HEK293 (cell line): ENCODE results near the gene MLPH.
A peak's percentile ranks its signal among the peaks of the same experiment; 100 is the strongest.

Source experiments
- CTCF ChIA-PET: fragments of 350-600 bp; formaldehyde crosslinking; extraction: SDS; loops from one replicate; lab custom pipeline; 2021; ENCODE audit warnings: antibody characterized with exemption; lab: Yijun Ruan, JAX
- POLR2A ChIA-PET: fragments of 300-600 bp; formaldehyde crosslinking; extraction: SDS; loops from one replicate; lab custom pipeline; 2020; ENCODE audit warnings: antibody characterized with exemption, inconsistent platforms; lab: Yijun Ruan, JAX
- H3K27ac ChIP-seq: fragments of 200-500 bp; sonication (Bioruptor generic); 2 replicates; pipeline ENCODE4 v1.5.1; 2014; ENCODE audit warnings: low read depth, low read length, control low read depth, inconsistent platforms; ENCODE audit errors: extremely low read depth
- H3K36me3 ChIP-seq, 2 experiments: fragments of 200-500 bp in 1 of 2; sonication (Bioruptor generic) in 1 of 2; 1 replicate in 1 of 2; 2 replicates in 1 of 2; pipeline ENCODE4 v1.5.1; 2014 to 2017; ENCODE audit warnings: inconsistent platforms in 2 of 2, low read length in 2 of 2; ENCODE audit not compliant: control insufficient read depth in 2 of 2, insufficient read depth in 1 of 2
- H3K4me1 ChIP-seq: fragments of 200-500 bp; sonication (Bioruptor generic); 2 replicates; pipeline ENCODE4 v1.5.1; 2014; ENCODE audit warnings: mild to moderate bottlenecking, low read length, inconsistent platforms; ENCODE audit not compliant: control insufficient read depth, insufficient read depth
- H3K4me3 ChIP-seq: 2 replicates; pipeline ENCODE4 v1.5.1; 2011; ENCODE audit warnings: low read depth, mild to moderate bottlenecking, control low read depth, low read length, moderate library complexity
- H3K9me3 ChIP-seq: fragments of 200-500 bp; sonication (Bioruptor generic); 2 replicates; pipeline ENCODE4 v1.5.1; 2014; ENCODE audit warnings: low read depth, low read length, inconsistent platforms; ENCODE audit not compliant: control insufficient read depth, insufficient read depth
- EGR2 ChIP-seq: fragments of 450-650 bp; formaldehyde crosslinking; IDR thresholded peaks from 2 replicates; pipeline ENCODE4 v1.5.1; 2016; ENCODE audit warnings: low read depth, missing biosample characterization, missing genetic modification characterization
- GLIS1 ChIP-seq: fragments of 450-650 bp; formaldehyde crosslinking; IDR thresholded peaks from 2 replicates; pipeline ENCODE4 v1.5.1; 2016; ENCODE audit warnings: missing biosample characterization, missing genetic modification characterization
- KLF16 ChIP-seq: fragments of 450-650 bp; formaldehyde crosslinking; IDR thresholded peaks from 2 replicates; pipeline ENCODE4 v1.5.1; 2017; ENCODE audit warnings: missing biosample characterization, missing genetic modification characterization
- ZBTB20 ChIP-seq: fragments of 450-650 bp; formaldehyde crosslinking; IDR thresholded peaks from 2 replicates; pipeline ENCODE4 v1.5.1; 2016; ENCODE audit warnings: missing biosample characterization, missing genetic modification characterization
- ZFHX2 ChIP-seq: fragments of 450-650 bp; formaldehyde crosslinking; conservative IDR thresholded peaks from 2 replicates; pipeline ENCODE4 v1.5.1; 2016; ENCODE audit warnings: missing biosample characterization, missing genetic modification characterization
- ZIC2 ChIP-seq: fragments of 450-650 bp; formaldehyde crosslinking; IDR thresholded peaks from 2 replicates; pipeline ENCODE4 v1.5.1; 2016; ENCODE audit warnings: missing biosample characterization, missing genetic modification characterization
- ZNF140 ChIP-seq: fragments of 450-650 bp; formaldehyde crosslinking; IDR thresholded peaks from 2 replicates; pipeline ENCODE4 v1.5.1; 2016; ENCODE audit warnings: missing biosample characterization, missing genetic modification characterization
- ZNF184 ChIP-seq: fragments of 450-650 bp; IDR thresholded peaks from 2 replicates; pipeline ENCODE4 v1.5.1; 2018; ENCODE audit warnings: missing biosample characterization, mild to moderate bottlenecking, missing genetic modification characterization
- ZNF426 ChIP-seq: fragments of 450-650 bp; formaldehyde crosslinking; IDR thresholded peaks from 2 replicates; pipeline ENCODE4 v1.5.1; 2017; ENCODE audit warnings: missing biosample characterization, missing genetic modification characterization, mild to moderate bottlenecking, inconsistent platforms, moderate library complexity
- ZNF510 ChIP-seq: fragments of 450-650 bp; formaldehyde crosslinking; IDR thresholded peaks from 2 replicates; pipeline ENCODE4 v1.5.1; 2018; ENCODE audit warnings: mild to moderate bottlenecking, missing genetic modification characterization, missing biosample characterization; ENCODE audit not compliant: insufficient replicate concordance
- ZNF548 ChIP-seq: fragments of 450-650 bp; formaldehyde crosslinking; IDR thresholded peaks from 2 replicates; pipeline ENCODE4 v1.5.1; 2016; ENCODE audit warnings: missing biosample characterization, missing genetic modification characterization
- ZNF558 ChIP-seq: fragments of 450-650 bp; formaldehyde crosslinking; IDR thresholded peaks from 2 replicates; pipeline ENCODE4 v1.5.1; 2016; ENCODE audit warnings: missing biosample characterization, missing genetic modification characterization
- ZNF624 ChIP-seq: fragments of 450-650 bp; formaldehyde crosslinking; IDR thresholded peaks from 2 replicates; pipeline ENCODE4 v1.5.1; 2017; ENCODE audit warnings: missing biosample characterization, missing genetic modification characterization
- ZNF707 ChIP-seq: fragments of 450-650 bp; formaldehyde crosslinking; IDR thresholded peaks from 2 replicates; pipeline ENCODE4 v1.5.1; 2016; ENCODE audit warnings: missing biosample characterization, missing genetic modification characterization
- ZSCAN23 ChIP-seq: fragments of 450-650 bp; formaldehyde crosslinking; IDR thresholded peaks from 2 replicates; pipeline ENCODE4 v1.5.1; 2016; ENCODE audit warnings: missing biosample characterization, missing genetic modification characterization
- TF ChIP-seq, protein P1 (sequence below): fragments of 450-650 bp; formaldehyde crosslinking; IDR thresholded peaks from 2 replicates; pipeline ENCODE4 v1.5.1; 2016; ENCODE audit warnings: missing biosample characterization, missing genetic modification characterization
- TF ChIP-seq, protein P2 (sequence below): fragments of 450-650 bp; formaldehyde crosslinking; IDR thresholded peaks from 2 replicates; pipeline ENCODE4; 2016; ENCODE audit warnings: missing biosample characterization, missing genetic modification characterization
- TF ChIP-seq, protein P3 (sequence below): fragments of 450-650 bp; formaldehyde crosslinking; IDR thresholded peaks from 2 replicates; pipeline ENCODE4 v1.5.1; 2016; ENCODE audit warnings: missing biosample characterization, missing genetic modification characterization
- TF ChIP-seq, protein P4 (sequence below): fragments of 450-650 bp; formaldehyde crosslinking; IDR thresholded peaks from 2 replicates; pipeline ENCODE4 v1.5.1; 2016; ENCODE audit warnings: missing biosample characterization, missing genetic modification characterization

MLPH gene

DNA sequence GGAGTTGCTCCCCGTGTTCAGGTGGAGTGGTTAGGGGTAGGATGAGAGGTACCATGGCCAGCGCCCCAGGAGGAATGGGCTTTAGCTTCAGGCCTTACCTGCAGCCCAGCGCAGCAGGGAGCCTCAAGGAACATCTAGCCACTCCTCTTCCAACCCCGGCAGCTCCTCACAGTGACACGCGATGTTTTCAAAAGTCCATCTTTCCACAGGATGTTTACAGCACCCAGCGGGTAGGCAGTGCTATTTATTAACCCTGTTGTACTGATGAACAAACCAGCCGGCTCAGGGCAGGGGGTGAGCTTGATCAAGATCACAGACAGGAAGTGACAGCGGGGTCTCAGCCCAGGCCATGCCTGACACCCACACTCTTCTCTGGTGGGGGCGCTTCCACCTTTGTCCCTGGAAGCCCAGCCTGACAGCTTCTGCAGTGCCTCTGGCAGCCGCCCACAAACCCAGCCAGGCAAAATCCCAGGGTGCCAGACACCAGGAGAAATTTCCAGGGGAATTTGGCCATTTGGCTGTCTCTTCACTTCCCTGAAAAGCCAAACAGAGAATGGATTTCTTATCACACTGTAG, 60.9 kb downstream of the MLPH start:
- H3K36me3 ChIP-seq, result no peaks in the 10 kb centered on the region
- H3K9me3 ChIP-seq, result no peaks in the 10 kb centered on the region
- POLR2A ChIA-PET, result no interaction called here
- CTCF ChIA-PET, result interaction anchor here (1.9 kb wide), 1 partner anchor 9 kb away, joined by 4 read pairs; no protein-coding TSS in a partner anchor
- H3K4me1 ChIP-seq, result no peaks in the 10 kb centered on the region
- H3K4me3 ChIP-seq, result no peak overlapping the region
- TF ChIP-seq ZFHX2 (tag by site-specific recombination) (peak; percentile 13; the same call in 1 of the 2 replicates), ZNF184 (tag by site-specific recombination) (no peak), ZIC2 (tag by site-specific recombination) (peak; percentile 19; the same call in 1 of the 2 replicates)
- TF ChIP-seq, protein P1, sequence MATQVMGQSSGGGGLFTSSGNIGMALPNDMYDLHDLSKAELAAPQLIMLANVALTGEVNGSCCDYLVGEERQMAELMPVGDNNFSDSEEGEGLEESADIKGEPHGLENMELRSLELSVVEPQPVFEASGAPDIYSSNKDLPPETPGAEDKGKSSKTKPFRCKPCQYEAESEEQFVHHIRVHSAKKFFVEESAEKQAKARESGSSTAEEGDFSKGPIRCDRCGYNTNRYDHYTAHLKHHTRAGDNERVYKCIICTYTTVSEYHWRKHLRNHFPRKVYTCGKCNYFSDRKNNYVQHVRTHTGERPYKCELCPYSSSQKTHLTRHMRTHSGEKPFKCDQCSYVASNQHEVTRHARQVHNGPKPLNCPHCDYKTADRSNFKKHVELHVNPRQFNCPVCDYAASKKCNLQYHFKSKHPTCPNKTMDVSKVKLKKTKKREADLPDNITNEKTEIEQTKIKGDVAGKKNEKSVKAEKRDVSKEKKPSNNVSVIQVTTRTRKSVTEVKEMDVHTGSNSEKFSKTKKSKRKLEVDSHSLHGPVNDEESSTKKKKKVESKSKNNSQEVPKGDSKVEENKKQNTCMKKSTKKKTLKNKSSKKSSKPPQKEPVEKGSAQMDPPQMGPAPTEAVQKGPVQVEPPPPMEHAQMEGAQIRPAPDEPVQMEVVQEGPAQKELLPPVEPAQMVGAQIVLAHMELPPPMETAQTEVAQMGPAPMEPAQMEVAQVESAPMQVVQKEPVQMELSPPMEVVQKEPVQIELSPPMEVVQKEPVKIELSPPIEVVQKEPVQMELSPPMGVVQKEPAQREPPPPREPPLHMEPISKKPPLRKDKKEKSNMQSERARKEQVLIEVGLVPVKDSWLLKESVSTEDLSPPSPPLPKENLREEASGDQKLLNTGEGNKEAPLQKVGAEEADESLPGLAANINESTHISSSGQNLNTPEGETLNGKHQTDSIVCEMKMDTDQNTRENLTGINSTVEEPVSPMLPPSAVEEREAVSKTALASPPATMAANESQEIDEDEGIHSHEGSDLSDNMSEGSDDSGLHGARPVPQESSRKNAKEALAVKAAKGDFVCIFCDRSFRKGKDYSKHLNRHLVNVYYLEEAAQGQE (tag by site-specific recombination), result peak; percentile 85
- TF ChIP-seq, all 188 proteins: peak for 3
- H3K27ac ChIP-seq, result no peak overlapping the region

DNA sequence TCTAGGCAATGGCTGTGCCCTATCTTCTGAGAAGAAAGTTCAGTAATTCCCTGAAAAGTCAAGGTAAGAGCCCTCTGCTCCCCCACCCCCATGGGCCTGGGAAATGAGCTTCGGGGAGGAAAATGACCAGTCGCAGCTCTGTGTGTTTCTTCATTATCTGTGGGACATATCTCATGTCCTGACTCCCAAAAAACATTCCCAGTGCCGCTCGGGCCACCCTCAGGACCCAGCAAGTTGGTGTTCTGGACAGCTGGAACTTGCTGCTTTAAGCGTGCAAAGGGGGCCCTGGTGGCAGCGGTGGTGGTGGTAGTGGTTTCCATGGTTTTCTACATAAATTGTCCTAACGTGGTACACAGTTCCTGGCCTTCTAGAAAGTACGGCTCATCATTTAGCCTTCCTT, 62.2 kb downstream of the MLPH start:
- TF ChIP-seq ZNF624, result no peak
- TF ChIP-seq ZNF426 (tag by site-specific recombination), result no peak
- TF ChIP-seq ZBTB20, result no peak
- TF ChIP-seq EGR2, result no peak
- TF ChIP-seq KLF16 (tag by site-specific recombination), result no peak
- TF ChIP-seq ZNF140, result no peak
- TF ChIP-seq ZNF548 (tag by site-specific recombination), result no peak
- no peak for TF ChIP-seq ZNF707 (tag by site-specific recombination)
- no peak for TF ChIP-seq ZNF558
- TF ChIP-seq, protein P2, sequence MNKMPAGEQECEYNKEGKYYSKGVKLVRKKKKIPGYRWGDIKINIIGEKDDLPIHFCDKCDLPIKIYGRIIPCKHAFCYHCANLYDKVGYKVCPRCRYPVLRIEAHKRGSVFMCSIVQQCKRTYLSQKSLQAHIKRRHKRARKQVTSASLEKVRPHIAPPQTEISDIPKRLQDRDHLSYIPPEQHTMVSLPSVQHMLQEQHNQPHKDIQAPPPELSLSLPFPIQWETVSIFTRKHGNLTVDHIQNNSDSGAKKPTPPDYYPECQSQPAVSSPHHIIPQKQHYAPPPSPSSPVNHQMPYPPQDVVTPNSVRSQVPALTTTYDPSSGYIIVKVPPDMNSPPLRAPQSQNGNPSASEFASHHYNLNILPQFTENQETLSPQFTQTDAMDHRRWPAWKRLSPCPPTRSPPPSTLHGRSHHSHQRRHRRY, result no peak
- TF ChIP-seq GLIS1 (tag by site-specific recombination), result no peak
- no peak for TF ChIP-seq ZSCAN23
- TF ChIP-seq ZNF510 (tag by site-specific recombination), result no peak
- TF ChIP-seq, protein P3, sequence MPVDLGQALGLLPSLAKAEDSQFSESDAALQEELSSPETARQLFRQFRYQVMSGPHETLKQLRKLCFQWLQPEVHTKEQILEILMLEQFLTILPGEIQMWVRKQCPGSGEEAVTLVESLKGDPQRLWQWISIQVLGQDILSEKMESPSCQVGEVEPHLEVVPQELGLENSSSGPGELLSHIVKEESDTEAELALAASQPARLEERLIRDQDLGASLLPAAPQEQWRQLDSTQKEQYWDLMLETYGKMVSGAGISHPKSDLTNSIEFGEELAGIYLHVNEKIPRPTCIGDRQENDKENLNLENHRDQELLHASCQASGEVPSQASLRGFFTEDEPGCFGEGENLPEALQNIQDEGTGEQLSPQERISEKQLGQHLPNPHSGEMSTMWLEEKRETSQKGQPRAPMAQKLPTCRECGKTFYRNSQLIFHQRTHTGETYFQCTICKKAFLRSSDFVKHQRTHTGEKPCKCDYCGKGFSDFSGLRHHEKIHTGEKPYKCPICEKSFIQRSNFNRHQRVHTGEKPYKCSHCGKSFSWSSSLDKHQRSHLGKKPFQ, result no peak
- TF ChIP-seq, protein P4, sequence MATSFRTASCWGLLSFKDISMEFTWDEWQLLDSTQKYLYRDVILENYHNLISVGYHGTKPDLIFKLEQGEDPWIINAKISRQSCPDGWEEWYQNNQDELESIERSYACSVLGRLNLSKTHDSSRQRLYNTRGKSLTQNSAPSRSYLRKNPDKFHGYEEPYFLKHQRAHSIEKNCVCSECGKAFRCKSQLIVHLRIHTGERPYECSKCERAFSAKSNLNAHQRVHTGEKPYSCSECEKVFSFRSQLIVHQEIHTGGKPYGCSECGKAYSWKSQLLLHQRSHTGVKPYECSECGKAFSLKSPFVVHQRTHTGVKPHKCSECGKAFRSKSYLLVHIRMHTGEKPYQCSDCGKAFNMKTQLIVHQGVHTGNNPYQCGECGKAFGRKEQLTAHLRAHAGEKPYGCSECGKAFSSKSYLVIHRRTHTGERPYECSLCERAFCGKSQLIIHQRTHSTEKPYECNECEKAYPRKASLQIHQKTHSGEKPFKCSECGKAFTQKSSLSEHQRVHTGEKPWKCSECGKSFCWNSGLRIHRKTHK, result no peak
- H3K36me3 ChIP-seq, result no peaks in the 10 kb centered on the region
- no peak overlapping the region for H3K27ac ChIP-seq
- ChIA-PET CTCF (interaction anchor here (0.6 to 1.9 kb wide), 4 partner anchors 11 to 229 kb away, joined by 4 to 10 read pairs (median 8); no protein-coding TSS in a partner anchor), POLR2A (no interaction called here)
- no peak overlapping the region for H3K4me3 ChIP-seq
- no peaks in the 10 kb centered on the region for H3K4me1 ChIP-seq
- no peaks in the 10 kb centered on the region for H3K9me3 ChIP-seq
